ENCODE results near the gene DAPK3.

DNA sequence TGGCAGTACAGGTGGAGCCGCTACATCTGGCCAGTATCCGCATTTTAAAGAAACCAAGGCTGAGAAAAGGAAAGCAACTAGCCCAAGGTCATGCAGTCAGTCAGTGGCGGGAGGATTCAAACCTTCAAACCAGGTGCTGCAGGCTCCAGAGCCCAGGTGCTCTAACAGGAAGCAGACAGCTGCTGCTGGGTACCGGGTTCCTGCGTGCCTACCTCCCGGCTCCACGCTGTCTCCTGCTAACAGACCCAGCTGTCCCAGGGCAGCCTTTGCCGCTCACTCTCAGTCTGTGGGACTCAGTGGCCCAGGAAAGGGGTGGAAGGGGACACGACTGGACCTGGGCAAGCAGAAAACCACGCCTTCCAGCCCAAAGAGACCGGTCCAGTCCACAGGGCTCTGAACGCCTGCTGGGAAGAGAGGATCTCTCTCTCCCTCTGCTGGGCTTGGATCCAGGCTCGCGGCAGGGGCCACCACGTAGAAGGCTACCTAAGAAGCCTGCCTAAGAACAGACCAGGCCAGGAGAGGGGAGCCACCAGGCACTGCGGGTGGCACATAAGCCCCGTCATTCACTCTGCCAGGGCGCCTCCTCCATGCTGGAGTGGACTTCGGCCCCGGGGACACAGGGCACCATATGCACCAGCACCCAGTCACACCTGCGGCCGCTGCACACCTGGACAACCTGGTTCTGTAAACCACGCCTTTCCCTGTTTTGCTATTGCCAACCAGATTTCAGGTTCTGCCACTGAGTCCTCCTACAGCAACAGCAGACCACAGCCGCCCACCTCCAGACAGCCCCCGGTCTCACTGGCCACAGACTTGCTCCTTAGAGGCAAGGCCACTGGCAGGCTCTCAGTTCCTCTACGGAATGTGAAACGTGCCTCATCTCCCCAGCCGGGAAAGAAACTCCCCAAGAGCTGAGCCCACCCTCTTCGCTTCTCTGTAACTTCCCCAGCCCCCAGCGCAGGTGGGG is 4.6 kb downstream of the DAPK3 start:
- TF ChIP-seq, protein P1, sequence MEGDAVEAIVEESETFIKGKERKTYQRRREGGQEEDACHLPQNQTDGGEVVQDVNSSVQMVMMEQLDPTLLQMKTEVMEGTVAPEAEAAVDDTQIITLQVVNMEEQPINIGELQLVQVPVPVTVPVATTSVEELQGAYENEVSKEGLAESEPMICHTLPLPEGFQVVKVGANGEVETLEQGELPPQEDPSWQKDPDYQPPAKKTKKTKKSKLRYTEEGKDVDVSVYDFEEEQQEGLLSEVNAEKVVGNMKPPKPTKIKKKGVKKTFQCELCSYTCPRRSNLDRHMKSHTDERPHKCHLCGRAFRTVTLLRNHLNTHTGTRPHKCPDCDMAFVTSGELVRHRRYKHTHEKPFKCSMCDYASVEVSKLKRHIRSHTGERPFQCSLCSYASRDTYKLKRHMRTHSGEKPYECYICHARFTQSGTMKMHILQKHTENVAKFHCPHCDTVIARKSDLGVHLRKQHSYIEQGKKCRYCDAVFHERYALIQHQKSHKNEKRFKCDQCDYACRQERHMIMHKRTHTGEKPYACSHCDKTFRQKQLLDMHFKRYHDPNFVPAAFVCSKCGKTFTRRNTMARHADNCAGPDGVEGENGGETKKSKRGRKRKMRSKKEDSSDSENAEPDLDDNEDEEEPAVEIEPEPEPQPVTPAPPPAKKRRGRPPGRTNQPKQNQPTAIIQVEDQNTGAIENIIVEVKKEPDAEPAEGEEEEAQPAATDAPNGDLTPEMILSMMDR (IDR thresholded peaks at IDR 0.05), result no peak
- TF ChIP-seq POLR2AphosphoS5 (IDR thresholded peaks at IDR 0.05) (no peak), POLR2A (IDR thresholded peaks at IDR 0.05) (no peak)
